ENCODE data around the gene WDR18. TPM values are rescaled to one million over a fixed set of nuclear protein-coding genes. Genes with fewer than 3 reads are reported as not detected.

The WDR18 gene
- total RNA-seq, 1 experiment from 2014 or later: 94.7 TPM

- Histone ChIP-seq H2BK12ac (ENCODE audit: insufficient read length, low read depth, low read length) (no peak overlapping the region), H3K4me2 (ENCODE audit: insufficient read depth, insufficient read length, low read length) (peak overlapping the region; percentile 69), H3K18ac (ENCODE audit: insufficient read length, low read depth, low read length) (no peak overlapping the region), H2BK120ac (ENCODE audit: low read depth, low read length, poor library complexity, severe bottlenecking) (no peak overlapping the region), H3K56ac (ENCODE audit: insufficient read length, low read depth, low read length) (no peak overlapping the region), H3K23ac (ENCODE audit: insufficient read length, low read depth, low read length) (no peak overlapping the region), H3K27me3 (ENCODE audit: insufficient read depth, low read length) (no peaks in the 10 kb centered on the region), H2BK5ac (ENCODE audit: insufficient read length, low read length) (no peak overlapping the region), H3K4ac (ENCODE audit: low read depth, low read length) (no peak overlapping the region), H4K20me1 (ENCODE audit: control insufficient read depth, insufficient read depth, insufficient read length) (no peaks in the 10 kb centered on the region), H4K91ac (ENCODE audit: insufficient read length, low read depth, low read length) (no peak overlapping the region), H3K9me3 (ENCODE audit: control insufficient read depth, low read depth, low read length) (no peaks in the 10 kb centered on the region), H4K8ac (replicated peaks; ENCODE audit: insufficient read length, low read depth, low read length) (no peak overlapping the region), H3K4me1 (ENCODE audit: insufficient read depth, low read length) (no peaks in the 10 kb centered on the region; the same call in 1 of the 2 replicates), H3K79me1 (ENCODE audit: insufficient read depth, low read depth, low read length, poor library complexity, severe bottlenecking) (no peaks in the 10 kb centered on the region), H3K79me2 (ENCODE audit: insufficient read depth, low read length) (no peaks in the 10 kb centered on the region), H2AK5ac (ENCODE audit: insufficient read length, low read length) (no peak overlapping the region), H2AFZ (ENCODE audit: low read length) (no peak overlapping the region), H3K9ac (ENCODE audit: extremely low read depth, insufficient read length, low read length) (peak overlapping the region; percentile 33), H3K23me2 (ENCODE audit: insufficient read length, low read depth, low read length, poor library complexity, severe bottlenecking) (peaks cover 9% of the 10 kb centered on the region), H2BK20ac (ENCODE audit: low read depth, low read length, poor library complexity, severe bottlenecking) (no peak overlapping the region), H2BK15ac (ENCODE audit: low read depth, low read length) (no peak overlapping the region), H4K5ac (ENCODE audit: insufficient read length, low read depth, low read length) (no peak overlapping the region), H3T11ph (ENCODE audit: low read length) (no peak overlapping the region), H3K14ac (ENCODE audit: insufficient read depth, low read length) (no peak overlapping the region), H3K27ac (ENCODE audit: insufficient read length, low read depth, low read length) (no peak overlapping the region)
- TF ChIP-seq CTCF (conservative IDR thresholded peaks at IDR 0.05): no peak
- Mint-ChIP-seq H3K36me3 (ENCODE audit: insufficient read depth in 1 of 3, low read depth in 3 of 3) (peaks cover 20 to 49% (median 31%) of the 10 kb centered on the region in 3 experiments; a peak in 6 of 7 replicates), H3K4me1 (peaks cover 13 to 29% of the 10 kb centered on the region in 2 experiments), H3K27ac (peak overlapping the region in 2 of 3 experiments; percentile 84 to 95; a peak in 5 of 7 replicates), H3K9me3 (no peaks in the 10 kb centered on the region), H3K27me3 (ENCODE audit: low read depth) (peaks cover 2% of the 10 kb centered on the region; the same call in 1 of the 2 replicates), H3K4me3 (peak overlapping the region; percentile 82 to 93)
- no CpG with 5 or more reads among the region's 27 CpGs for WGBS (ENCODE audit: extremely low coverage, insufficient read length, low lambda C conversion rate)
- DNase-seq: peak; percentile 97
These were observed 56.5 kb downstream of the WDR18 start for GRCh38 chr19:1040476-1041271.

Data from H9 (cell line).